B cell (primary cell): ENCODE measurements around the gene ABCB10. TPM values are rescaled to one million over a fixed set of nuclear protein-coding genes. Genes with fewer than 3 reads are reported as not detected.

ENCODE experiments used
- ATAC-seq: fragments of 200-7000 bp; cut with Tn5 transposase; one replicate; pipeline ENCODE4 v1.10.0; 2021; ENCODE audit warnings: low read depth, mild to moderate bottlenecking, moderate number of reproducible peaks, moderate library complexity
- CTCF ChIA-PET: fragments of 350-600 bp; sonication (Branson Sonifier 250); formaldehyde crosslinking; loops from one replicate; lab custom pipeline; 2021; ENCODE audit warnings: antibody characterized with exemption, inconsistent platforms; lab: Charles Lee
- POLR2A ChIA-PET: fragments of 350-600 bp; sonication (Branson Sonifier 250); formaldehyde crosslinking; loops from one replicate; lab custom pipeline; 2021; ENCODE audit warnings: antibody characterized with exemption; lab: Charles Lee
- DNase-seq: peaks from one replicate; pipeline ENCODE4 v3.0.0; 2013
- H2AFZ ChIP-seq: 2 replicates; pipeline ENCODE4 v1.6.1; 2012; ENCODE audit warnings: mild to moderate bottlenecking, low read depth, low read length; ENCODE audit not compliant: insufficient read depth, poor library complexity, severe bottlenecking
- H3K27ac ChIP-seq, 2 donors: 1 replicate in 1 of 2; 2 replicates in 1 of 2; pipeline ENCODE4 v1.5.1; 2012 to 2013; ENCODE audit warnings: low read length in 2 of 2, mild to moderate bottlenecking in 2 of 2, moderate library complexity in 1 of 2
- H3K27me3 ChIP-seq, 4 experiments: fragments of 200-600 bp in 1 of 4; sonication (generic) in 1 of 4; replicated peaks in 1 of 4; 1 replicate in 2 of 4; 2 replicates in 2 of 4; pipeline versions ENCODE4 v1.6.1 to v1.7.0; 2013 to 2016; ENCODE audit warnings: low read length in 3 of 4, mild to moderate bottlenecking in 2 of 4, mixed read lengths in 1 of 4, moderate library complexity in 1 of 4; ENCODE audit not compliant: insufficient read depth in 4 of 4, control insufficient read depth in 3 of 4; ENCODE audit errors: control extremely low read depth in 1 of 4
- H3K36me3 ChIP-seq, 2 experiments: replicated peaks in 1 of 2; 1 replicate in 1 of 2; 2 replicates in 1 of 2; pipeline versions ENCODE4 v1.6.1 to v1.7.1; 2013; ENCODE audit warnings: low read length in 1 of 2; ENCODE audit not compliant: insufficient read depth in 2 of 2, control insufficient read depth in 1 of 2; ENCODE audit errors: control extremely low read depth in 1 of 2, extremely low read depth in 1 of 2
- H3K4me1 ChIP-seq, 2 donors: fragments of 200-600 bp in 1 of 2; sonication (generic) in 1 of 2; 1 replicate in 1 of 2; 2 replicates in 1 of 2; pipeline versions ENCODE4 v1.5.1 to v1.6.1; 2013 to 2017; ENCODE audit warnings: low read length in 2 of 2; ENCODE audit not compliant: control insufficient read depth in 2 of 2, insufficient read depth in 2 of 2
- H3K4me2 ChIP-seq: replicated peaks from 2 replicates; pipeline ENCODE3; 2012; ENCODE audit warnings: mild to moderate bottlenecking, low read depth, low read length; ENCODE audit not compliant: poor library complexity, severe bottlenecking
- H3K4me3 ChIP-seq, 5 experiments: fragments of 200-600 bp in 1 of 5; sonication (generic) in 1 of 5; 1 replicate in 3 of 5; 2 replicates in 2 of 5; pipeline versions ENCODE4 v1.5.1 to v1.7.0; 2011 to 2016; ENCODE audit warnings: low read length in 4 of 5, mild to moderate bottlenecking in 4 of 5, low read depth in 2 of 5, control low read depth in 1 of 5, moderate library complexity in 1 of 5; ENCODE audit not compliant: insufficient read depth in 1 of 5; ENCODE audit errors: control extremely low read depth in 1 of 5, extremely low read depth in 1 of 5
- H3K79me2 ChIP-seq: fragments of 200-600 bp; sonication (generic); one replicate; pipeline ENCODE4 v1.6.0; 2016; ENCODE audit warnings: low read length; ENCODE audit not compliant: control insufficient read depth, insufficient read depth
- H3K9ac ChIP-seq: fragments of 200-600 bp; sonication (generic); 2 replicates; pipeline ENCODE4 v1.6.1; 2017; ENCODE audit warnings: mild to moderate bottlenecking, low read length, moderate library complexity
- H3K9me3 ChIP-seq, 3 donors: one replicate each; pipeline versions ENCODE4 v1.6.1 to v1.7.1; 2013; ENCODE audit warnings: low read length in 2 of 3; ENCODE audit not compliant: control insufficient read depth in 2 of 3, insufficient read depth in 1 of 3; ENCODE audit errors: control extremely low read depth in 1 of 3
- H4K20me1 ChIP-seq: 2 replicates; pipeline ENCODE4 v1.6.0; 2012; ENCODE audit warnings: mild to moderate bottlenecking, low read length; ENCODE audit not compliant: insufficient read depth, control insufficient read depth, poor library complexity, severe bottlenecking
- H3K27ac Mint-ChIP-seq: one replicate; pipeline ENCODE4 v1.8.0; 2021; ENCODE audit warnings: mixed read lengths
- H3K27me3 Mint-ChIP-seq: one replicate; pipeline ENCODE4 v1.8.0; 2021; ENCODE audit warnings: mixed read lengths
- H3K4me1 Mint-ChIP-seq: one replicate; pipeline ENCODE4 v1.8.0; 2021; ENCODE audit warnings: mixed read lengths
- H3K4me3 Mint-ChIP-seq: one replicate; pipeline ENCODE4 v1.8.0; 2021; ENCODE audit warnings: mixed read lengths
- H3K9me3 Mint-ChIP-seq: one replicate; pipeline ENCODE4 v1.8.0; 2022; ENCODE audit warnings: mixed read lengths; ENCODE audit not compliant: insufficient read depth
- CTCF ChIP-seq: fragments of 200-600 bp; IDR thresholded peaks from one replicate; pipeline ENCODE4 v1.8.0; 2022; ENCODE audit warnings: antibody characterized with exemption, mild to moderate bottlenecking
- EZH2 ChIP-seq: IDR thresholded peaks from 2 replicates; pipeline ENCODE4 v1.6.1; 2012; ENCODE audit warnings: borderline replicate concordance, low read depth, mild to moderate bottlenecking, moderate library complexity, low read length; ENCODE audit not compliant: insufficient read depth, poor library complexity, severe bottlenecking
- WGBS: methylation state at CpG from one replicate; pipeline ENCODE4 v1.1.5; 2013; ENCODE audit warnings: missing lambda C conversion rate; ENCODE audit not compliant: insufficient coverage; 5-methylcytosine and 5-hydroxymethylcytosine counted together
- intact Hi-C: fragments of 100-400 bp; cut with micrococcal nuclease; formaldehyde crosslinking; loops from one replicate; pipeline ENCODE4 v1.10.0; 2022
- polyA plus RNA-seq: library from polyadenylated mRNA; depleted of rRNA; stranded (reverse); fragments of >200 nt; gene quantifications from 2 replicates; pipeline ENCODE4 v1.2.3, GENCODE V29; 2012
- total RNA-seq, 2 donors: library from RNA; stranded (reverse); fragments of 120-200 nt in 1 of 2; gene quantifications; 1 replicate in 1 of 2; 2 replicates in 1 of 2; pipeline versions ENCODE4 v1.2.3 to v1.2.4, GENCODE V29; 2013 to 2022

ABCB10 gene
- total and polyA plus RNA-seq, 2 donors (not counting 1 experiment from before 2014, with no cell fraction given): 6.5 to 18.6 TPM

- CTCF ChIA-PET: no interaction called here
These were observed 8.8 kb upstream of the ABCB10 start for GRCh38 chr1:229567109-229567868.

More at GRCh38 chr1:229567109-229567868, 8.8 kb upstream of the ABCB10 start:
- H3K4me2 ChIP-seq: no peak overlapping the region
- Mint-ChIP-seq H3K27me3 (no peaks in the 10 kb centered on the region), H3K4me3 (no peak overlapping the region), H3K4me1 (no peaks in the 10 kb centered on the region), H3K27ac (no peak overlapping the region), H3K9me3 (no peaks in the 10 kb centered on the region)
- no peak overlapping the region for H3K4me3 ChIP-seq
- H3K4me1 ChIP-seq: no peaks in the 10 kb centered on the region
- 93% methylated on average over 6 of the region's 13 CpGs for WGBS
- TF ChIP-seq CTCF (no peak), EZH2 (no peak)
- H3K36me3 ChIP-seq: no peaks in the 10 kb centered on the region
- no peak overlapping the region for H3K27ac ChIP-seq
- no peaks in the 10 kb centered on the region for H3K9me3 ChIP-seq
- no peaks in the 10 kb centered on the region for H3K79me2 ChIP-seq
- H3K27me3 ChIP-seq: no peaks in the 10 kb centered on the region
- H4K20me1 ChIP-seq: no peaks in the 10 kb centered on the region
- intact Hi-C loops: no loop called here
- DNase-seq (no peak), ATAC-seq (no peak)
- H2AFZ ChIP-seq: no peak overlapping the region
- POLR2A ChIA-PET: no interaction called here
- H3K9ac ChIP-seq: no peak overlapping the region
